Thyroid gland (tissue), 4 donors: Measurements from ENCODE around the gene LDLRAD4.

Experiments used
- POLR2A ChIP-seq, 2 donors: fragments of 450-650 bp; IDR thresholded peaks; one replicate each; pipeline ENCODE4 v1.6.1; 2017; ENCODE audit warnings: antibody characterized with exemption in 2 of 2, mild to moderate bottlenecking in 2 of 2, moderate library complexity in 1 of 2
- TF ChIP-seq, protein P1 (sequence below), 6 experiments: fragments of 200-600 bp in 3 of 6; fragments of 450-650 bp in 3 of 6; sonication (generic) in 3 of 6; IDR thresholded peaks; one replicate each; pipeline ENCODE4 v1.5.1; 2016 to 2019; ENCODE audit warnings: antibody characterized with exemption in 6 of 6, mild to moderate bottlenecking in 2 of 6, inconsistent platforms in 1 of 6, moderate library complexity in 1 of 6

DNA sequence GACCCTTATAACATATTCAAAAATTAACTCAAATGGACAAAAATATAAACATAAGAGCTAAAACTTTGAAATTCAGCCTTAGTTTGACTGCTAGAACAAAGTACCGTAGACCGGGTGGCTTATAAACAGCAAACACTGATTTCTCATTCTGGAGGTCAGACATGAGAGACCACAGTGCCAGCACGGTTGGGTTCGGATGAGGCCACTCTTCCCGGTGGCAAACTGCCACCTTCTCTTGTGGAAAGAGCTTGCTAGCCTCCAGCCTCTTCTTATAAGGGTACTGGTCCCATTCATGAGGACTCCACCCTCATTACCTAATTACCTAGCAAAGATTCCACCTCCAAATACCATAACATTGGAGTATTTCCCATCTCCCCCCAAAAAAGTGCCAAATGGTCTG lies 416.5 kb downstream of the LDLRAD4 start:
- TF ChIP-seq POLR2A (IDR thresholded peaks at IDR 0.05), result no peak
- TF ChIP-seq, protein P1, sequence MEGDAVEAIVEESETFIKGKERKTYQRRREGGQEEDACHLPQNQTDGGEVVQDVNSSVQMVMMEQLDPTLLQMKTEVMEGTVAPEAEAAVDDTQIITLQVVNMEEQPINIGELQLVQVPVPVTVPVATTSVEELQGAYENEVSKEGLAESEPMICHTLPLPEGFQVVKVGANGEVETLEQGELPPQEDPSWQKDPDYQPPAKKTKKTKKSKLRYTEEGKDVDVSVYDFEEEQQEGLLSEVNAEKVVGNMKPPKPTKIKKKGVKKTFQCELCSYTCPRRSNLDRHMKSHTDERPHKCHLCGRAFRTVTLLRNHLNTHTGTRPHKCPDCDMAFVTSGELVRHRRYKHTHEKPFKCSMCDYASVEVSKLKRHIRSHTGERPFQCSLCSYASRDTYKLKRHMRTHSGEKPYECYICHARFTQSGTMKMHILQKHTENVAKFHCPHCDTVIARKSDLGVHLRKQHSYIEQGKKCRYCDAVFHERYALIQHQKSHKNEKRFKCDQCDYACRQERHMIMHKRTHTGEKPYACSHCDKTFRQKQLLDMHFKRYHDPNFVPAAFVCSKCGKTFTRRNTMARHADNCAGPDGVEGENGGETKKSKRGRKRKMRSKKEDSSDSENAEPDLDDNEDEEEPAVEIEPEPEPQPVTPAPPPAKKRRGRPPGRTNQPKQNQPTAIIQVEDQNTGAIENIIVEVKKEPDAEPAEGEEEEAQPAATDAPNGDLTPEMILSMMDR (IDR thresholded peaks at IDR 0.05), result no peak
